GM21737 (cell line): ENCODE measurements around the gene SLC6A12.
"Not testable (repeated sequence)": the region's sequence is repeated elsewhere in the genome, so short reads cannot be mapped to it uniquely, and the experiment has no call there.

Experiments used
- ATAC-seq: cut with Tn5 transposase; IDR thresholded peaks from one replicate; pipeline ENCODE4 v1.9.1; 2021; ENCODE audit warnings: mild to moderate bottlenecking, moderate library complexity; ENCODE audit not compliant: unreplicated experiment

The SLC6A12 gene

DNA sequence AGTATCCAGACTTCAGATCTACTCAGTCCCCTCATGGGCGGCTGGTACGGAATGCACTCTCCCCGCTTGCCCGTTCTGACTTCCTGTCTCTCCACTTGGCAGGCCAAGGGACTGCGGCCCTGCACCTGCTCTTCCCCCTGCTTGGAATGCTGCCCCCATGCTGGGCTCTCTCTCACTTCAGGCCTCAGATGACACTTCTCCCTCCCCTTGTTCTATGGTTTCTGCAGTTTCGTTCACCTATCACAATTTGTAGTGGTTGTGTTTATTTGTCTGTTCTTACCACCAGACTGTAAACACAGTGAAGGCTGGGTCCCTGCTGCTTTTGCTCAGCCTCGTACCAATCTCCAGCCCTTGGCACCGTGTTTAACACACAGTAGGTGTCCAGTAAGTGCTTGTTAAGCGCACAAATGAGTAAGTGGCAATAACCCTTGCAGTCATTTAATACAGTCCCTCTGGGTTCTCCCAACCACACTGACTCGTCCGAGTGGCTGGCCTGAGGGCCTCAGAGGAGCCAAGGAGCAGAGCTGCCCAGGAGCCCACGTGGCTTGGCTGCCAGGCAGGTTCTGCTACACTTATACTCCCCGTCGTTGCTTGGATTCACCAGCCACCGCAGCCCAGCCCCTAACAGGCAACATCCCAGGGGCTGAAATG, 11.8 kb downstream of the SLC6A12 start:
- ATAC-seq: no peak

DNA sequence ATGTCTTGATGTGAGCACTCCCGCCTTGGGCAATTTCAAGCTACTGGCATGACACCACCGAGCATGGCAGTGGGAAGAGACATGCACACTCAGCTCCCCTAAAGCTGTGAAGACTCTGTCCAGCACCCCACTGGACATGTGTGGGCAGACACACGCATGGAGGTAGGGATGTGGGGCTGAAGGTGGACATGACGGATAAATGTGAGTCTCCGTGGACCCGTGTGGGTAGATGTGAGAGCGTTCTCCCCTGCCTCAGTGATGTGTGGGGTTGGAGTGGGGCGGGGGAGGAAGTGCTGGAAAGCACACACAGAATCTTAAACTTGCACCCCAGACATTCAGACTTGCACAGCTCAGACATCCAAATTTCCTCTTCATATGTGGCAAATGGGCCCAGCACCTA, 12.6 kb downstream of the SLC6A12 start:
- ATAC-seq: no peak

DNA sequence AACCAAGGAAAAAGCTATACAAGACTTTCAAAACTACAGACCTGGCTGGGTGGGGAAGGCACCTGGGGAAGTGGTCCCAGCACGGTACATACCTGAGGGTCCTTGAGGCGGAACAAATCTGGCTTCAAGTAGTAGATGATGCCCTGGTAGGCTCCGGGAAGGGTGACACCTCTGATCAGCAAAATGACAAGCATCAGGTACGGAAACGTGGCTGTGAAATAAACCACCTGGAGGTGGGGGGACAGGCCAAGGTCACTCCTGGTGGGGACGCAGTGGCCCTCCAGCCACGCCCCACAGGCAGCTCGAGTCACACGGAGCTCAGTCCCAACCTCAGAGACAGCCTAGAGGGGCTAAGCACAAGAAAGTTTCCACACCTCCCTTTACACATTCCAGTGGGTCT, 15.3 kb downstream of the SLC6A12 start:
- no peak for ATAC-seq

DNA sequence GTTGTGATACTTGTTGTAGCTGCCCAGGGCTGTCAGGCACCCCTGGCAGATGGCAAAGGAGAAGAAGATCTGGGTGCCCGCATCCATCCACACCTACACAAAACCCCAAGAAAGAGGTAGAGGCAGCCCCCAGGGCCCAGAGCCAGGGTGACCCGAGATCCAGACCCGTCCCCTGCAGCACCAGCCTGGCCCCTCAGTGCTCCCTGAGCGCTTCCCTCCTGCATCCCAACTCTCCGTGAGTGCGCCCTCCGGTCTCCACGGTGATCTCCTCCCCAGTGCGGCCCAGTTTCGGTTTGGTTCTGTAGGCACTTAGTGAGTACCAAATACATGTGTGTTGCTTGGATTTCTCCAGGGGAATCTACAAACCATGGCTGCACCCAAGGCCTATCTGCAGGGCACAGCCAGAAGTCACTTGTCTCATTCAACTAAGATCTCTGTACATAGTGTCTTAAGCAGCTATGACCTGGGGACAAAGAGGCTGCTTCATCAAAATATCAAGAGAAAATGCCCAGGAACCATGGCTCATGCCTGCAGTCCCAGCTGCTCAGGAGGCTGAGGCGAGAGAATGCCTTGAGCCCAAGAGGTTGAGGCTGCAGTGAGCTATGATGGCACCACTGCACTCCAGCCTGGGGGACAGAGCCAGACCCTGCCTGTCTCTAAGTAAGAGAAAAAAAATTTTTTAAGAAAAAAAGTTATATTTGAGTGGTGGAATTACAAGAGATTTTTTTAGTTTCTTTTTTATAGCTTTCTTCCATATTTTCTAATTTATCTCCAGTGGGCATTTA, 15.9 kb downstream of the SLC6A12 start:
- ATAC-seq: no peak

DNA sequence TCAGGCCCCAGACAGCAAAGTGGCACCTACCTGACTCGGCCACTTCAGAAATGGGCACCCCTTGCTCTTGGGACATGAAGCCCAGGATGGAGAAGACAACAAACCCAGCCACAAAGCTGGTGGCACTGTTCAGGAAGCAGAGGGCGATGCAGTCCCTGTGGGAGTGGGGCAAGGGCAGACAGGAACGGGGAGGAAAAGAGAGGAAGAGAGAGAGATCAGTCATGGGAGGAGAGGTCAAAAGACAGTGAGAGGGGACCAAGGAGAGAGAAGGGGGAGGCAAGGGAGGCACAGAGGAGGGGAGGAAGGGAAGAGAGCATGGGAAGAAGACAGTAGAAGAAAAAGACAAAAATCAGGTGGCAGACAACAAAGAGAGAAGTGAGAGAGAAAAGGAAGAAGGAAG, 16.6 kb downstream of the SLC6A12 start:
- ATAC-seq: no peak

DNA sequence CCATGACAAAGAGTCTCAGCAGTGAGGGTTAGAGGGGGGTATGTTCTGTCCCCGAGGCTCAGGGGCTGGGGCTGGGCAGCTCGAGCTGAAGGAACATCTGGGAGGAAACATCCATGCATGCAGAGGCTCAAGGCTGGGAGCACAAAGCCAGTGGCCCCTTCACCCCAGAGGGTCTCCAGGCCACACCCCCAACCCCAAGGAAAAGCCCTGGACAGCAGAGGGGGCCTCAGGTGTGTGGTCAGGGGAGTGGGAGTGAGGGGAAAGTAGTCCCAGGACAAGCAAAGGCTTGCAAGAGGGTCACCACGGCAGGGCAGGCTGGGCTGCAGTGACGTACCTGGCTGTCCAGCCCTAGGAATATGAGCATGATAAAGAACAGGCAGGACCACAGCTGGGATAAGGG, 17.5 kb downstream of the SLC6A12 start:
- no peak for ATAC-seq

DNA sequence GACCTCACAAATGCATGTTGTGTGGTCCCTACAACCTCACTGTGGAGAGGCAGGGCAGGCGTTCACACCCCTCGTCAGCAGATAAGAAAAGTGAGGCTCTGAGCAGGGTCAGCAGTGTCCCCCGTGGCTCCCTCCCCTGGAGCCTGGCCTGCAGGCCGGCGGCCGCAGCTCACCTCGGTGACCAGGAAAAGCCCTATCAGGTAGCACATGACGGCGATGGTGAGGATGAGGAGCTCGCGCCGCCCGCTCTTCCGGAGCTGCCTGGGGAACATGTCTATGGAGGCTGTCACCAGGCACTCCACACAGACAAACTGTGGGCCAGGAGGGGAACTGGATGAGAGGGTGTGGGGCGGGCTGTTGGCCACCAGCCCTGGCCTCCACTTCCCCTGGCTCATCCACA, 18.0 kb downstream of the SLC6A12 start:
- no peak for ATAC-seq

DNA sequence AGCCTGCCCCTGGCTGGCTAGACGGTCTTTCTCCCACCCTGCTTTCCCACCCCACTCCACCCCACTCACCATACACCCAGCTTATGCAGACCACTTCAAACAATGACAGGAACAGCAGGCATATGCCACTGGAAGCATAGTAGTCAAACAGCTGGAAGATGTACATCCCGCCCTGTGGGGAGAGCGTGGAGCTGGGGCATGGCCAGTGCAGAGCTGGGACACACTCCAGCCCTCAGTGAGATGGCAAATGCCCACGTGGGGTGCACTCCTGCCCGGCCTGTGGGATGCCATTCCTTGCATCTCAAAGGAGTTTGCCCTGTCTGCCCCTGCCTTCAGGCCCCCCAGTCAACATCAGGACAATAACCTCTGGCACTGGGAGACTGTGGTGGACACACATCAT, 18.8 kb downstream of the SLC6A12 start:
- no peak for ATAC-seq

DNA sequence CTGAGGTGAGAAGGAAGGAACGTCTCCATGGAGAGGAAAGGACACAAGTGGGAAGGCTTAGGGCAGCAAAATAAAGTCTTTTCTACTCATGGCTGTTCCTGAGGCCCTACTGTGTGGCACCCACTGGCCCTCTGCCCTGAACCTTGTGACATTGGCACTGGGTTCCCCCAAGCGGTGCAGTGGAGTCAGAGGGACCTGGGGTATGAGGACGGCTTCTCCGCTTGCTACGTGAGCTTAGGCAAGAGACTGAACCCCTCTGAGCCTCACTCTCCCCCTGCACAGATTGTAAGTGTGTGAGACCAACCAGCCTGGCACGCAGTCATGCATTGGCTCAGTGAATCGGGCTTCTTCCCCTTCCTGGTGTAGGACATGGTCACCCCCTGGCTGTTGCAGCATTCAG, 19.7 kb downstream of the SLC6A12 start:
- no peak for ATAC-seq

DNA sequence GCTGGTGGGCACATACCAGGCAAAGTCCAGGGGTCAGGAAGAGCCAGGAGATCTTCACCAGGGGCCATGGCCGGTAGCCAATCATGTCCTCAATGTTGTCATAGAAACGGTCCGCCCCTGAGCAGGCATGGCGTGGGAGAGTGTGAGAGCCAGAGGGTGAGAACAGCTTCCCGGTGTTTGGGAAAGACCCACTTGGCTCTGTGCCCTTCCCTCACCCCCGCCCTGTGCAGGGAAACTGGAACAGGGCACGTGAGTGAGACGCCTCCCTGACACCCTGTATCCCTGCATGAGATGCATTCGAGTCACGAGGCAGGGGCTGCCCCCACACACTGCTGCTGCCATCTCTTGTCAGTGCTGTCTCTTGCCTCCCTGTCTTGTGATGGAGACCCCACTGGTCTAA, 20.7 kb downstream of the SLC6A12 start:
- ATAC-seq: no peak

DNA sequence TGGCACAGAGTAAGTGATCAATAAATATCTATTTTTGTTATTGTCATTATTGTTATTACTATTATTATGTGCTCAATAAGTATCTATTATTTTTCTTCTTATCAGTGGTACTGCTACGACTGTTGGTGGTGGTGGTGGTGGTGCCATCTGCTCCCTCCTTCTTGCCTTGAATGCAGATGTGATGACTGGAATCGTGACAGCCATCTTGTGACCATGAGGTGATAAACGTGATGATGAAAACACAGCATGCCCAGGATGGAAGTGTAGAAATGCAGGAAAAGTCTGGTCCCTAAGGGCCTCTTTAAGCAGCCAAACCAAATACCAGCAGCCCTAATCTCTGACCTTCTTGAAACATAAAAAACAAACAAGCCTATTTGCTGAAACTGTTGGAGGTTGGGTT, 22.4 kb downstream of the SLC6A12 start:
- no peak for ATAC-seq

DNA sequence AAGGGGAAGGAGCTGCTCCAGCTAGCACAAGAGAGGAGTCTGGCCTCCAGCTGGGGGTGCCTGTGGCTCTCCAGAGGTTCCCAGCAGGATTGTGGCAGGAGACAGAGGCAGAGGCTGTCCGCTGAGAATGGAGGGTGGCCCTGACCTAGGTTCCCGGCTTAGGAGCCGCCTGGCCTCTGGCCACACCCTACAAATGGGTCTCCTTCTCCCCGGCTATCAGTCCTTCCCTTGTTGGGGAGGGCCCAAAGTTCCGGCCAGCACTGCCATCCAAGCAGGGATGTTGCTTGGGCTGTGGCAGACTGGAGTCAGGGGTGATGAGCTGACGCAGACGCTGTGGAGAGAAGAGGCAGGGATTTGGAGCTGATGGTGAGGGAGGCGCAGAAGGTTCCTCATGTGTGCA, 23.1 kb downstream of the SLC6A12 start:
- no peak for ATAC-seq

DNA sequence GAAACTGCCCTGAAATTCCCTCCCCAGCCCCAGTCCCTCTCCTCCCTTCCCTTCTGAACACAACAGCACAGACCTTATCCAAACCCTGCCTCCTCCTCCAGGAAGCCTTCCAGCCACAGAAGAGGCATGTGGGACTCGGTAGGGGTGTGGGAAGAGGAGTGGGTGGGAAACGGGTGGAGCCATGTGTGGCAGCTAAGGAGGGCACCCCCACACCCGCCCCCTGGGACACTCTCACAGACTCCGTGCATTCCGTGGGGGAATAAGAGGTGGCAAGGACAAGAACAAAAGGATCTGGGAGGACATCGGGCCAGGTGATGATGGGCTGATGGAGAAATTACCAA, 24.4 kb downstream of the SLC6A12 start:
- no peak for ATAC-seq

DNA sequence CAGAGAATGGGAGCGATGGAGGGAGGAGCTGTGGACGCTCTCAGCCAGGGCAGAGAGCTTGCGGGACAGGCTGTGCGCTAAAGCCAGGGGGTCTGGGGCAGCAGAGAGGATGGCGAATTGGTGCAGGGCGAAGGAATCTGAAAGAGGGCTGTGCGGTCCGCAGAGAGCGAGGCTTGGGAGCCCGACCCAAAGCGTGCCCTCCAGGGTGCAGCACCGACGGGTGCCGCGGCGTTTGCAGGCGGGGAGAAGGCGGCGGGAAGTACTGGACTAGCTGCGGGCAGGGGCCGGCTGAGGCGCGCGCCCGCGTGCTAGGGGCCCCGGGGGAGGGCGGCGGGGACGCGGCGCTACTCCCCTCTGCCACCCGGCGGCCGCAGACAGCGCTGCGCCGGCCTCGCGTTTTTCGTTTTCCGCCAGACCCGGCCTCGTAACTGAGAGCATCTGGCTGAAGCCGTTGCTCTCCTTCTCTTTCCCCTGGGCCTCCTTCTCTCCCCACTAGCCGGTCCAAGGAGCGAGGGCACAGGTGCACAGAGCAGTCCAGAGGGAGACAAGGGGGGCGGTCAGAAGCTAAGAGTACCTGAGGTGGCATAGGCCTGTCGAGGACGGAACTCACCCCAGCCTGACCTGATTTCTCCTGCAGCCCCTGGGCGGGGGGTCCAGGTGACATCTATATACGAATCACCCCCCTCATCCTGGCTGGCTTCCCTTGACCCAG, 24.9 kb downstream of the SLC6A12 start:
- no peak for ATAC-seq

DNA sequence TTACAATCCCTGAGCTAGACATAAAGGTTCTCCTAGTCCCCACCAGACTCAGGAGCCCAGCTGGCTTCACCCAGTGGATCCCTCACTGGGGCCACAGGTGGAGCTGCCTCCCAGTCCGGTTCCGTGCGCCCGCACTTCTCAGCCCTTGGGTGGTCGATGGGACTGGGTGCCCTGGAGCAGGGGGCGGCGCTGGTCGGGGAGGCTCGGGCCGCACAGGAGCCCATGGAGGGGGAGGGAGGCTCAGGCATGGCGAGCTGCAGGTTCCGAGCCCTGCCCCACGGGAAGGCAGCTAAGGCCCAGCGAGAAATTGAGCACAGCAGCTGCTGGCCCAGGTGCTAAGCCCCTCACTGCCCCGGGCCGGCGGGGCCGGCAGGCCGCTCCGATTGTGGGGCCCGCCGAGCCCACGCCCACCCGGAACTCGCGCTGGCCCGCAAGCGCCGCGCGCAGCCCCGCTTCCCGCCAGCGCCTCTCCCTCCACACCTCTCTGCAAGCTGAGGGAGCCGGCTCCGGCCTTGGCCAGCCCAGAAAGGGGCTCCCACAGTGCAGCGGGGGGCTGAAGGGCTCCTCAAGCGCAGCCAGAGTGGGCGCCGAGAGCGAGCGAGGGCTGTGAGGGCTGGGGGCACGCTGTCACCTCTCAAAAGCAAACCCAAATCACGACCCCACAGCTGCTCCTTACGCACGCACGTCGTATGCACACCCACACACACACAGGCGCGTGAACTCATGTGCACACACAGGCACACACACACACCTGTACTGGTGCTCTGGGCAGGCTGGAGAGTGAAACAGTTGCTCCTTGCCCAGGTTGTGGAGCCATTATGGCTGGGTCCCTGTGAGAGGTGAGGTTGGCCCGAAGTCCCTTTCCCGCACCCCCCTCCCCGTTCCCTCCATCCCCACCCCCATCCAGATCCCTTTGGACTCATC, 25.7 kb downstream of the SLC6A12 start:
- not testable (repeated sequence) for ATAC-seq

DNA sequence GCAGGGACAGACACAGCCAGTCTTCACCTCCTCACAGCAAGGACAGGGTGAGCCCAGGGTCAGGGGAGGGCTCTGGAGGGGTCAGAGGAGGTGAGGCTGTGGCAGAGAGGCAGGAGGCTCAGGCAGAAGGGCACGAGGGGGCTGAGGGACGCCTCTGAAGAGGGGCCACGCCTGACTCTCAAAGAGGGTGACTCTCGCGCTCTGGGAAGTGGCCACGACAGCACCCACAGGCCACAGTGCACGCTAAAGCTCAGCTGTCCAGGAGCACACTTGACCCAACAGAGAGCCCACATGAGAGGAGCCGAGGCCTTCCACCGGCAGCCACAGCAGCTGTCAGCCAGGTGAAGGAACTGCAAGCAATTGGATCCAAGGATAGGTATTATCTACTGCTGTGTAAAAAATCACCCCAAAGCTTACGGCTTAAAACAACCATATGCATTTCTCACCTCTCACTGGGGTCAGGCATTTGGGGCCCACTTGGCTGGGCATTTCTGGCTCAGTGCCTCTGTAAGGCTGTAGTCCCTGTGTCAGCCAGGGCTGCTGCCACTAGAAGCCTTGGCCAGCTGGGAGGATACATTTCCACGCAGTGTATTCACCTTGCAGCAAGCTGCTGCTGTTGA, 27.8 kb downstream of the SLC6A12 start:
- no peak for ATAC-seq

DNA sequence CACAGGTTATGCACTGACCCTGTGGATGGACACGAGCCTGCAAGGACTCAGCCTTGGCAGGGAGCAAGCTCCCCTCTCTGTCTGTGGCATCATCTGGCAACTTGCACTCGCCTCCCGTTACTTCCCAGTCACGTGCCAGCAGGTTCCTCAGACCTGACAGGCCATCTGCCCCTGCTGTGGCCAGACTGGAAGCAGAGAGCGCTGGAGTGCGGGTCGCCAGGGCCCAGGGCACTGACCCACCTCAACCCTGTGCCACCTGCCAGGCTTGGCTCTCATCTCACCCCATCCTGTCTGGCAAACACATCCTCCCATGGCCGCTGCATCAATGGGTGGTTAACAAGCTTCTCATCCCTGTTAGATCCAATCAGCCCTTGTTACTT, 28.4 kb downstream of the SLC6A12 start:
- no peak for ATAC-seq

DNA sequence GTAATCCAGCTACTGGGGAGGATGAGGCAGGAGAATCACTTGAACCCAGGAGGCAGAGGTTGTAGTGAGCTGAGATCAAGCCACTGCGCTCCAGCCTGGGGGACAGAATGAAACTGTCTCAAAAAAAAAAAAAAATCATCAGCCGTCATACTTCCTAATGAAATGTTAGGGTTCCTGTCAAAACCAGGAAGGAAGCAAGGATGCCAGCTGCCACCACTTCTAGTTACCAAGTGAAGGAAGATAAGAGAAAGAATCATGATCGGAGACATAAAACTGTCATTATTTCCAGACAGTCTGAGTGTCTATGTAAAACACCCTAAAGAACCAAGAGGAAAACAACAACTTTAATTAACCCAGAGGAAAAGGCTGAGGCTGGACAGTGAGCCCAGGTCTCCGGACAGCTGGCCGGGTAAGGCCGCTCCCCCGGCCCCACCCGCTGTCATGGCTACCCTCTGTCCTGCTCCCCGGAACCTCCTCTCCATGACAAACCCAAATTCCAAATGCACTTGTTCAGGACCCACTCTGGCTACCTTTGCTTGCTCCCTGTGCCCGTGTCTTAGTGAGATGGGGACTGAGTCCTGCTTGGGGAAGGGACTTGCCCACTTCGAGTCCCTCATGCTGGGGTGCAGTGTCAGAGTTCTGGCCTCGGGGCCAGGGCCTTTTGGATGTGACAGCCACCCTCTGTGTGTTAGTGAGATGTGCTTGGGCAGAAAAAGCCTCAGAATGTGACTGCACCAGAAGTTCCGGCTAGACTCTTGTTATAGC, 29.0 kb downstream of the SLC6A12 start:
- no peak for ATAC-seq

DNA sequence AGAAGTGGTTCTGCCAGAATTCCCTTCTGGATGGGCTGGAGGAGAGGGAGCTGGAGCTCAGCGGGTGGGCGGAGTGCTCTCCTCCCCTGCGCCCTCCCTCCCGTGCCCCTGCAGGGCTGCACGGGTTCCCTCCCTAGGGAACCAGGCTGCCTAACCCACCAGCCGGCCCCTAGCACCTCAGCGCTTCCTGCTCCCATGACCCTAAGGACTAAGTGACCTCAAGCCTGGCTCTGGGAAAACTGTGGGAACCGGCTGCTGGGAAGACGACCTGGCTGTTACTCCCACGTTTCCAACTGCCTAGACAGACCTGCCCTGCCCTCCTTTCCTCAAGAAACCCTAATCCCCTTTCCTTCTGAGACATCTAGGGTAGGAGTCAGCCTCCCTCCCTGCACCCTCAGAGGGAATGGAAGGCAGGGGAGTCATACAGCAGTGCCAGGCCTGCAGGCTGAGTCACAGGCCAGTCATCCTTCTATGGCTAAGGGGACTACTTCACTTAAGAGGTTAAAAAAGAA, 31.5 kb downstream of the SLC6A12 start:
- ATAC-seq: no peak

DNA sequence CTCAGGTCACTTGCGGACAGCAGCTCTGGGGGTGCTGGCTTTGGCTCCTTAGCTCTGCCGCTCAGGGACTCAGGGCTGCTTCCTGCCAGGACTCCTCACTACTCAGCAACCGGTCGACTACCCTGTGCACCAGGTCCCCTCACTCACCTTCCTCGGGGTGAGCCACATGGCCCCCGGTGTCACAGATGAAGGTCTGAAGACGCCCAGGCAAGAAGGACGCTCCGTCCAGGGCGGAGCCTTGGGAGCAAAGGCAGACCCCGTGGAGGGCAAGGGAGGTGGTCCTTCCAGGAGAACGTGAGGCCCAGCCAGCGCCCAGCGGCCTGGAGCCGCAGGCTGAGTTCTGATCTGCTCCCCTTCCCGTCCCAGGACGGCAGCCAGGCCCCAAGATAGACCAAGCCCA, 32.0 kb downstream of the SLC6A12 start:
- ATAC-seq: no peak
